Panc1 (cell line): ENCODE measurements around the gene COL26A1. TPM values are rescaled to one million over a fixed set of nuclear protein-coding genes. Genes with fewer than 3 reads are reported as not detected.

Experiments
- ATAC-seq: fragments of 200-7000 bp; cut with Tn5 transposase; 2 replicates; pipeline ENCODE4 v1.9.1; 2020; ENCODE audit warnings: mild to moderate bottlenecking, moderate library complexity
- BruUV-seq: library from RNA; stranded (reverse); fragments of 400-500 nt; replicated peaks from 2 replicates; lab custom pipeline; 2021; lab: Mats Ljungman, UMichigan
- CTCF ChIA-PET: fragments of 300-600 bp; sonication (Branson Sonifier 250); formaldehyde crosslinking; loops from one replicate; lab custom pipeline; 2022; ENCODE audit warnings: antibody characterized with exemption; lab: Charles Lee
- POLR2A ChIA-PET: fragments of 300-600 bp; sonication (Branson Sonifier 250); formaldehyde crosslinking; loops from one replicate; lab custom pipeline; 2022; ENCODE audit warnings: antibody characterized with exemption; lab: Charles Lee
- DNase-seq: peaks from one replicate; pipeline ENCODE4 v3.0.0-alpha.2; 2010; ENCODE audit warnings: low read depth, low spot score
- H3K27ac ChIP-seq: 2 replicates; pipeline ENCODE4 v1.5.1; 2011; ENCODE audit warnings: mild to moderate bottlenecking, low read length, inconsistent platforms
- H3K27me3 ChIP-seq: fragments of 200-500 bp; sonication (Bioruptor generic); 2 replicates; pipeline ENCODE4 v1.6.0; 2014; ENCODE audit warnings: low read length, inconsistent platforms; ENCODE audit not compliant: control insufficient read depth, insufficient read depth
- H3K36me3 ChIP-seq: fragments of 200-500 bp; sonication (Bioruptor generic); 2 replicates; pipeline ENCODE4 v1.5.1; 2014; ENCODE audit warnings: inconsistent platforms, mild to moderate bottlenecking, low read length, moderate library complexity; ENCODE audit not compliant: control insufficient read depth, insufficient read depth
- H3K4me1 ChIP-seq: 2 replicates; pipeline ENCODE4 v1.5.1; 2011; ENCODE audit warnings: inconsistent platforms, mild to moderate bottlenecking, low read length, moderate library complexity; ENCODE audit not compliant: control insufficient read depth, insufficient read depth
- H3K4me3 ChIP-seq, 2 experiments: 2 replicates each; pipeline ENCODE4 v1.5.1; 2011 to 2012; ENCODE audit warnings: low read depth in 2 of 2, low read length in 2 of 2, mild to moderate bottlenecking in 2 of 2, inconsistent platforms in 1 of 2, moderate library complexity in 1 of 2
- H3K9me3 ChIP-seq: fragments of 200-500 bp; sonication (Bioruptor generic); 2 replicates; pipeline ENCODE4 v1.5.1; 2014; ENCODE audit warnings: low read depth, mild to moderate bottlenecking, inconsistent platforms, low read length, moderate library complexity; ENCODE audit not compliant: control insufficient read depth, insufficient read depth
- POLR2AphosphoS5 ChIP-seq: IDR thresholded peaks from 2 replicates; pipeline ENCODE4 v1.6.1; 2012; ENCODE audit warnings: mild to moderate bottlenecking, low read depth, low read length, moderate library complexity
- SIN3A ChIP-seq: IDR thresholded peaks from 2 replicates; pipeline ENCODE4 v1.6.1; 2012; ENCODE audit warnings: low read depth, mild to moderate bottlenecking, low read length, moderate library complexity, borderline replicate concordance; ENCODE audit not compliant: insufficient read depth
- TCF7L2 ChIP-seq: IDR thresholded peaks from 2 replicates; pipeline ENCODE4 v1.6.1; 2011; ENCODE audit warnings: mild to moderate bottlenecking, low read depth, low read length, inconsistent platforms
- in situ Hi-C: cut with HindIII; loops from 2 replicates; pipeline ENCODE4 v1.10.0; 2016; ENCODE audit warnings: low sequenced_read_pairs, low pct_unique_long_range_greater_than_20kb
- intact Hi-C: fragments of 100-400 bp; cut with micrococcal nuclease; formaldehyde crosslinking; loops from one replicate; pipeline ENCODE4 v1.10.0; 2022; ENCODE audit not compliant: unreplicated experiment
- total RNA-seq: library from RNA; stranded (reverse); gene quantifications from one replicate; pipeline ENCODE4 v1.2.1, GENCODE V29; 2021; ENCODE audit not compliant: unreplicated experiment
- TF ChIP-seq, protein P1 (sequence below): fragments of 450-650 bp; IDR thresholded peaks from 2 replicates; pipeline ENCODE4 v1.5.1; 2017; ENCODE audit warnings: mild to moderate bottlenecking
- TF ChIP-seq, protein P2 (sequence below), 2 experiments: IDR thresholded peaks; 2 replicates each; pipeline ENCODE4 v1.6.1; 2011 to 2012; ENCODE audit warnings: low read depth in 2 of 2, control low read depth in 1 of 2, low read length in 1 of 2, mild to moderate bottlenecking in 1 of 2, moderate library complexity in 1 of 2; ENCODE audit not compliant: insufficient read depth in 1 of 2

Gene COL26A1
- total RNA-seq, 1 experiment from 2014 or later, result 25.8 TPM

DNA sequence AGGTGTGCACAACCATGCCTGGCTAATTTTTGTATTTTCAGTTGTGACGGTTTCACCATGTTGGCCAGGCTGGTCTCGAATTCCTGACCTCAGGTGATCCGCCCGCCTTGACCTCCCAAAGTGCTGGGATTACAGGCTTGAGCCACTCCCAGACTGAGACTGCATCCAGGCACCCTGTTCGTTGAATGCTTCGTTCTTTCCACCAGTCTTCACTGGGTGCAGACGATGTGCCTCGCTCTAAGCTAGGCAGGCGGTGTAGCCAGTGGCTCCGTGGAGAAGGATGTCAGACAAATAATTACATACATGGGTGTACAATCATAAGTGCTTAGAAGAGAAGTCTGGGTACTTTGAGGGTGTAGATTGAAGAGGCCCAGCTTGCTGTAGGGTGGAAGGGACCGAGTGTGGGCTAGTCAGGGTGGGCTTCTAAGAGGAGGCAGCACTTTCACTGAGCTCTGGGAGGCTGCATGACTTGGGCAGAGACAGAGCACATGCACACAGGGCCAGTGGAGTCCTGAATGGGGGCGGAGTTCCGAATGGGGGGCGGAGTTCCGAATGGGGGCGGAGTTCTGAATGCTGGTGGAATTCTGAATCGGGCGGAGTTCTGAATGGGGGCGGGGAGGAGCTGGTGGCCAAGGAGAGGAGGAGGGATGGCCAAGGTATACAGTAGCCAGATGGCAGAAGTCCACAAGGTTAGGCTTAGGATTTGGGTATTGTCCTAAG is 74.3 kb downstream of the COL26A1 start:
- intact Hi-C loops (no loop called here), in situ Hi-C loops (no loop called here)
- DNase-seq, result no peak
- H3K36me3 ChIP-seq, result no peaks in the 10 kb centered on the region
- TF ChIP-seq SIN3A (no peak), TCF7L2 (no peak), POLR2AphosphoS5 (no peak)
- TF ChIP-seq, protein P1, sequence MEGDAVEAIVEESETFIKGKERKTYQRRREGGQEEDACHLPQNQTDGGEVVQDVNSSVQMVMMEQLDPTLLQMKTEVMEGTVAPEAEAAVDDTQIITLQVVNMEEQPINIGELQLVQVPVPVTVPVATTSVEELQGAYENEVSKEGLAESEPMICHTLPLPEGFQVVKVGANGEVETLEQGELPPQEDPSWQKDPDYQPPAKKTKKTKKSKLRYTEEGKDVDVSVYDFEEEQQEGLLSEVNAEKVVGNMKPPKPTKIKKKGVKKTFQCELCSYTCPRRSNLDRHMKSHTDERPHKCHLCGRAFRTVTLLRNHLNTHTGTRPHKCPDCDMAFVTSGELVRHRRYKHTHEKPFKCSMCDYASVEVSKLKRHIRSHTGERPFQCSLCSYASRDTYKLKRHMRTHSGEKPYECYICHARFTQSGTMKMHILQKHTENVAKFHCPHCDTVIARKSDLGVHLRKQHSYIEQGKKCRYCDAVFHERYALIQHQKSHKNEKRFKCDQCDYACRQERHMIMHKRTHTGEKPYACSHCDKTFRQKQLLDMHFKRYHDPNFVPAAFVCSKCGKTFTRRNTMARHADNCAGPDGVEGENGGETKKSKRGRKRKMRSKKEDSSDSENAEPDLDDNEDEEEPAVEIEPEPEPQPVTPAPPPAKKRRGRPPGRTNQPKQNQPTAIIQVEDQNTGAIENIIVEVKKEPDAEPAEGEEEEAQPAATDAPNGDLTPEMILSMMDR, result no peak
- TF ChIP-seq, protein P2, sequence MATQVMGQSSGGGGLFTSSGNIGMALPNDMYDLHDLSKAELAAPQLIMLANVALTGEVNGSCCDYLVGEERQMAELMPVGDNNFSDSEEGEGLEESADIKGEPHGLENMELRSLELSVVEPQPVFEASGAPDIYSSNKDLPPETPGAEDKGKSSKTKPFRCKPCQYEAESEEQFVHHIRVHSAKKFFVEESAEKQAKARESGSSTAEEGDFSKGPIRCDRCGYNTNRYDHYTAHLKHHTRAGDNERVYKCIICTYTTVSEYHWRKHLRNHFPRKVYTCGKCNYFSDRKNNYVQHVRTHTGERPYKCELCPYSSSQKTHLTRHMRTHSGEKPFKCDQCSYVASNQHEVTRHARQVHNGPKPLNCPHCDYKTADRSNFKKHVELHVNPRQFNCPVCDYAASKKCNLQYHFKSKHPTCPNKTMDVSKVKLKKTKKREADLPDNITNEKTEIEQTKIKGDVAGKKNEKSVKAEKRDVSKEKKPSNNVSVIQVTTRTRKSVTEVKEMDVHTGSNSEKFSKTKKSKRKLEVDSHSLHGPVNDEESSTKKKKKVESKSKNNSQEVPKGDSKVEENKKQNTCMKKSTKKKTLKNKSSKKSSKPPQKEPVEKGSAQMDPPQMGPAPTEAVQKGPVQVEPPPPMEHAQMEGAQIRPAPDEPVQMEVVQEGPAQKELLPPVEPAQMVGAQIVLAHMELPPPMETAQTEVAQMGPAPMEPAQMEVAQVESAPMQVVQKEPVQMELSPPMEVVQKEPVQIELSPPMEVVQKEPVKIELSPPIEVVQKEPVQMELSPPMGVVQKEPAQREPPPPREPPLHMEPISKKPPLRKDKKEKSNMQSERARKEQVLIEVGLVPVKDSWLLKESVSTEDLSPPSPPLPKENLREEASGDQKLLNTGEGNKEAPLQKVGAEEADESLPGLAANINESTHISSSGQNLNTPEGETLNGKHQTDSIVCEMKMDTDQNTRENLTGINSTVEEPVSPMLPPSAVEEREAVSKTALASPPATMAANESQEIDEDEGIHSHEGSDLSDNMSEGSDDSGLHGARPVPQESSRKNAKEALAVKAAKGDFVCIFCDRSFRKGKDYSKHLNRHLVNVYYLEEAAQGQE (IDR thresholded peaks at IDR 0.05; ENCODE audit: insufficient read depth in 1 of 2, low read depth in 2 of 2, low read length in 1 of 2), result no peak
- H3K27me3 ChIP-seq, result no peaks in the 10 kb centered on the region
- peaks cover 6% of the 10 kb centered on the region for H3K4me1 ChIP-seq
- no peak overlapping the region for H3K4me3 ChIP-seq
- no peaks in the 10 kb centered on the region for H3K9me3 ChIP-seq
- ChIA-PET CTCF (interaction anchor here (0.5 to 0.6 kb wide), 2 partner anchors 74 to 209 kb away, joined by 5 to 11 read pairs; partner anchors contain the start of gene COL26A1), POLR2A (interaction anchor here (0.6 kb wide), 1 partner anchor 69 kb away, joined by 3 read pairs; no protein-coding TSS in a partner anchor)
- peak; percentile 55 for ATAC-seq
- BruUV-seq, result no TSS peak
- H3K27ac ChIP-seq, result no peak overlapping the region

DNA sequence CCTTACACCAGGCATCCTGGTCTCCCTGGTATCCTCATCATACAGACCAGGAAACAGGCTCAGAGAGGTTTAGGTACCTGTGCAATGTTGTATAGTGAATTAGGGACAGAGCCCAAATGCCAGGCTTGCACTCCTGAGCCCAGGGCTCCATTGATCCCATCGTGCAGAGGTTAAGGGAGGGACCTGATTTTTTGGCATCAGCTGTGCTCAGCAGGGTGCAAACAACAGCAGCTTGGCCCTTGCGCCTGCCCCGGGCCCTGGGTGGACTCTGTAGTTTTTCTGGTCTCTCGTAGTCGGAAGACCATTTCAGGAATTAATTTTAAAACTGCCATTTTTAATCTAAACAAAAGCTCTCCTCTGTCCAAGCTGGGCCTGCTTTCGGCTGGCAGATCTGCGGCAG is 79.2 kb downstream of the COL26A1 start:
- Histone ChIP-seq H3K36me3 (no peaks in the 10 kb centered on the region), H3K4me3 (no peak overlapping the region), H3K27ac (peak overlapping the region; percentile 66), H3K9me3 (no peaks in the 10 kb centered on the region), H3K4me1 (peaks cover 24% of the 10 kb centered on the region), H3K27me3 (no peaks in the 10 kb centered on the region)
- POLR2A ChIA-PET, result interaction anchor here (0.6 kb wide), 1 partner anchor 56 kb away, joined by 3 read pairs; no protein-coding TSS in a partner anchor
- ATAC-seq (no peak; the same call in 1 of the 2 replicates), DNase-seq (no peak)
- intact Hi-C loops (no loop called here), in situ Hi-C loops (no loop called here)
- BruUV-seq, result no TSS peak
- CTCF ChIA-PET, result interaction anchor here (0.6 kb wide), 1 partner anchor 66 kb away, joined by 3 read pairs; no protein-coding TSS in a partner anchor
- TF ChIP-seq SIN3A (no peak), TCF7L2 (no peak)
